Measurements from ENCODE around the gene NAB1.

NAB1 gene

GRCh38 chr2:190717764-190718651, 69.1 kb downstream of the NAB1 start:
- TF ChIP-seq POLR2A (IDR thresholded peaks at IDR 0.05; ENCODE audit: low read depth, low read length) (no peak), PAX5 (IDR thresholded peaks at IDR 0.05; ENCODE audit: insufficient read depth, low read length, severe bottlenecking) (no peak), TAF1 (IDR thresholded peaks at IDR 0.05; ENCODE audit: low read depth, low read length) (no peak), POU2F2 (IDR thresholded peaks at IDR 0.05; ENCODE audit: low read depth, low read length) (no peak), SPI1 (IDR thresholded peaks at IDR 0.05; ENCODE audit: low read depth, low read length) (no peak), POLR2AphosphoS5 (IDR thresholded peaks at IDR 0.05; ENCODE audit: low read depth, low read length) (no peak)
- DNase-seq (ENCODE audit: insufficient read length, low spot score) (no peak), FAIRE-seq (no peak)

DNA sequence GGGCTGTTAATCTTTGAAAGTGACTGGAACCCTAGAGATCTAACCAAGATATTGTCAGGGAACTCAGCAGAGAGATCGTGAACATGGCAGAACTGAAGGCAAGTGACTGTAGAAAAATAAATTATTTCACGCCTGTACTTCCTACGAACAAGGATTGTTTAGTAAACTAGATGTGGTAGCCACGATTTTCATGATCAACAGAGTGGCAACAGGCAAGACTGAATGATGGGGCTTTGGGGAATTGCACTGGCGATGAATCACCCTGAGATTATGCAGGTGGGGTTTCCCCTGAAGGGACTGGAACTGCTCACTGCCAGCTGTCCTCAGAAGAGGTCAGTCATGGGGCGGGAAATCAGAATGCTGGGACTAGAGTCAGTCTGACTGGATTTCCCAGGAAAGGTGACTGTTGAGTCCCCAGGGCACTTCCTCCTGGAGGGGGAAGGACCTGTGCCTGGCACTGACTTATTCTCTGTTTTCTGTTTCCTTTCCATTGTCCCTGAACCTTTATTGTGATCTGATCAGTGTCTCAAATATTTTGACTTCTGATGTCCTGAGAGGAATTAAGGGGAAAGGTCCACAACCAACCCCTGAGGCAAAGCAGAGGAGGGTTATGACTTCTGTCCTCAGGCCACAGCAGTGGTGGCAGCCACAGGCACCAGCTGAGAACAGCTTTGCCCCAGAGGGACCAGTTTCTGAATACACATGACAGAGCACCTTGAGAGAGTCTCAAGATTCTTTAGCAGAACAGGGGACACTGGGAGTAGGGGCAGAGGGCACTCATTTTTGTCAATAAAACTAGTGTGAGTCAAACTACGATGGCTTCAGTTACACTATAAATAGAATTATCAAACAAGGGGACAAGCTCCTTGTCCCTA, 70.0 kb downstream of the NAB1 start:
- DNase-seq (ENCODE audit: insufficient read length, low spot score) (peak; percentile 25), FAIRE-seq (peak; percentile 38)

DNA sequence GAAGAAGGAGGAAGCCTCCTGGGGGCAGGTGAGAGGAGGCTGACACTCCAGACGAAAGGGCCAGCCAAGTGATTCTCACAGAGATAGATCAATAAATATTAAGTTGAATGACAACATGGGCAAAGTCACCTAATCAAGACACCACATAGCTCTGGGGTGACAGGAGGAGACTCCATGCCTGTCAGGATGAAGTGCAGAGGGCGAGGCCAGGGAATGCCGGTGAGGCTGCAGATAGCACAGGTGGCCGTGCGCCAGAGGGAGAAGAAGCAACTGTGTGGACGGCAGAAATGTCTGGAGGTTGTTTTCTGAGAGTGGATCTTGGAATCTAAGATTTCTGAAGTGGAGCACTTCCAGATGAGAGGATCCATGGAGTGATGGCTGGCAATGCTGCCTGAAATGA, 71.4 kb downstream of the NAB1 start:
- FAIRE-seq (no peak), DNase-seq (ENCODE audit: insufficient read length, low spot score) (no peak)
- TF ChIP-seq POLR2A (IDR thresholded peaks at IDR 0.05; ENCODE audit: low read depth, low read length) (no peak), POU2F2 (IDR thresholded peaks at IDR 0.05; ENCODE audit: low read depth, low read length) (no peak), TAF1 (IDR thresholded peaks at IDR 0.05; ENCODE audit: low read depth, low read length) (no peak), PAX5 (IDR thresholded peaks at IDR 0.05; ENCODE audit: insufficient read depth, low read length, severe bottlenecking) (no peak), POLR2AphosphoS5 (IDR thresholded peaks at IDR 0.05; ENCODE audit: low read depth, low read length) (no peak)

More for the DNA sequence above, 70.0 kb downstream of the NAB1 start:
- TF ChIP-seq POLR2A (IDR thresholded peaks at IDR 0.05; ENCODE audit: low read depth, low read length) (no peak), PAX5 (IDR thresholded peaks at IDR 0.05; ENCODE audit: insufficient read depth, low read length, severe bottlenecking) (no peak), POLR2AphosphoS5 (IDR thresholded peaks at IDR 0.05; ENCODE audit: low read depth, low read length) (no peak), POU2F2 (IDR thresholded peaks at IDR 0.05; ENCODE audit: low read depth, low read length) (peak; percentile 96), SPI1 (IDR thresholded peaks at IDR 0.05; ENCODE audit: low read depth, low read length) (peak; percentile 51; the same call in 1 of the 2 replicates), TAF1 (IDR thresholded peaks at IDR 0.05; ENCODE audit: low read depth, low read length) (no peak)

DNA sequence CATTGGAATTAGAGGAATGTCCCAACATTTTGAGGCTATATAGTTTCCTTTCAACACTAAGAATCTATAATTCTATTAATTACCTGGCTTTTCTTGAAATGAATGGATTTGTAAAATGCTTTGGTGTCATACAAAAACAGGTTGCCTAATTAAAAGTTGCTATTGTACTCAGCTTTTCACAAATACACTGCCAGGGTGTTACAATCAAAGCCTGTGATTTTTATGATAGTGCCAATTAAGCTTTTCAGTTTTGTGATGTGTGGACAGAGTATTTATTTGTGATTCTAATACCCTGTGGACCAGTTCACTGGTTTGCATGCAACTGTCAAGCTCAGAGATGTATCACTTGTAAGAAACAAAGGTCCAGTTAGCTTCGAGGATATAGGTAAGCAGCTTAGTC, 71.8 kb downstream of the NAB1 start:
- TF ChIP-seq POLR2AphosphoS5 (IDR thresholded peaks at IDR 0.05; ENCODE audit: low read depth, low read length) (no peak), POLR2A (IDR thresholded peaks at IDR 0.05; ENCODE audit: low read depth, low read length) (no peak), SPI1 (IDR thresholded peaks at IDR 0.05; ENCODE audit: low read depth, low read length) (no peak), TAF1 (IDR thresholded peaks at IDR 0.05; ENCODE audit: low read depth, low read length) (no peak), POU2F2 (IDR thresholded peaks at IDR 0.05; ENCODE audit: low read depth, low read length) (no peak), PAX5 (IDR thresholded peaks at IDR 0.05; ENCODE audit: insufficient read depth, low read length, severe bottlenecking) (no peak)
- DNase-seq (ENCODE audit: insufficient read length, low spot score) (no peak), FAIRE-seq (no peak)

DNA sequence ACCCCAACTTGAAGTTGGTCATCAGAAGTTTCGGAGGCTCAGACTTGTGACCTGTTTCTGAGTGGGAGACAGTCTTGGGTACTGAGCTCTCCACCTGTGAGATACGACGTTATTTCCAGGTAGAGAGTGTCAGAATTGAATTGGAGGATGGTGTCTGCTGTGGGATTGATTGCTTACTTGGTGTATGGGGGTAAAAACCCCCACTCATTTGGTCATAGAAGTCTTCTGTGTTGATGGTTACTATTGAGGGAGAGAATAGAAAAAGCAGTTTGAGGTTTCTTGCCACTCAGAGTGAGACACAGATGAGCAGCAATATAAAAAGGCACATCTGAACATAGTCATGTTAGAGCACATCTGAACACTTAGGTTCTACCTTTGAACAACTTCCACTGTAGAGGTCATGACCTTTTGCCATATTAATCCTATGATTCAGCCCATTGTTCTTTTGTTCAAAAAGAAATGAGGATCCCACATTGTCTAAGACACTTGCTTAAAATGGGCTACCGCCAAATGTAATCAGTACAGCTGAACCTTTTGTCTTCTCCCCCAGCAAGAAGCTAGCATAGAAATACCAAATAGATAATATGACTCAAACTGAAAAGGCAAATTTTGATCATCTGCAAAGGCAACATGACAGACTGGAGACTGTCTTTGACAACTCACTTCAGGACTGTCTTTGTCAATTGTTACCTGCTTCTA, 73.3 kb downstream of the NAB1 start:
- FAIRE-seq = peak; percentile 87

GRCh38 chr2:190722835-190723234, 74.0 kb downstream of the NAB1 start:
- DNase-seq (ENCODE audit: insufficient read length, low spot score) (no peak), FAIRE-seq (peak; percentile 41)
- no peak for TF ChIP-seq TAF1 (IDR thresholded peaks at IDR 0.05; ENCODE audit: low read depth, low read length)
- TF ChIP-seq POLR2AphosphoS5 (IDR thresholded peaks at IDR 0.05; ENCODE audit: low read depth, low read length) = no peak
- TF ChIP-seq POU2F2 (IDR thresholded peaks at IDR 0.05; ENCODE audit: low read depth, low read length) = no peak
- no peak for TF ChIP-seq POLR2A (IDR thresholded peaks at IDR 0.05; ENCODE audit: low read depth, low read length)
- no peak for TF ChIP-seq SPI1 (IDR thresholded peaks at IDR 0.05; ENCODE audit: low read depth, low read length)
- no peak for TF ChIP-seq PAX5 (IDR thresholded peaks at IDR 0.05; ENCODE audit: insufficient read depth, low read length, severe bottlenecking)

More for the DNA sequence above, 73.3 kb downstream of the NAB1 start:
- TF ChIP-seq POLR2A (IDR thresholded peaks at IDR 0.05; ENCODE audit: low read depth, low read length) (no peak), POU2F2 (IDR thresholded peaks at IDR 0.05; ENCODE audit: low read depth, low read length) (no peak), TAF1 (IDR thresholded peaks at IDR 0.05; ENCODE audit: low read depth, low read length) (no peak), SPI1 (IDR thresholded peaks at IDR 0.05; ENCODE audit: low read depth, low read length) (no peak), POLR2AphosphoS5 (IDR thresholded peaks at IDR 0.05; ENCODE audit: low read depth, low read length) (no peak), PAX5 (IDR thresholded peaks at IDR 0.05; ENCODE audit: insufficient read depth, low read length, severe bottlenecking) (no peak)
- DNase-seq (ENCODE audit: insufficient read length, low spot score) = no peak

DNA sequence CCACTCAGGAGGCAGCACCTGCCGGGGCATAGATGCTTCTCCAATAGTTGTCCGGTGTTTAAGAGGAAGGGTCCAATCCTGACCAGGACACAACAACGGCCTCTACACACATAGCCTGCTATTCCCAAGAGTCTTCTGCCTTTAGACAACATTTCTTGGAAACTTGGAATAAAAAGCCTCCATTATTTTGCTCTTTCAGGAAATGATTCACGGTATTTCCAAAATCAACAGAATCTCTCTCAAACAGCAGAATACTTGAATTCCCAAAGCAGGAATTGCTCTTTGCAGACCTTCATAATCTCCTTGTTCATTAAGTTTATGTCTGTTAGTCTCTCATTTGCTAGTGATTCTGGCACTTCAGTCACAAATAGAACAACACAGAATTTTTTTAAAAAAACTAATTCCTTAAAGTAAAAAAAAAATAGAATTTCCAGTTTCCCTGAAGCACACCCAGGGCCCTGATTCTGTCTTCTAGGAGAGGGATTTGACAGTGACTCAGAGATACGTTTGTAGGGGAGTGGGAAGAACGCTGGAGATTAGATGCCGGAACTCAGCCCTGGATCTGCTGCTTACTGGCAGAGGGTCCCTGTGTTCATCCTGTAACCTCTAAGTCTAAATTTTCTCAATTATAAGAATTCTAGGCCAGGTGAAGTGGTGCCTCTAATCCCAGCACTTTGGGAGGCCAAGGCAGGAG, 74.7 kb downstream of the NAB1 start:
- no peak for FAIRE-seq
- TF ChIP-seq TAF1 (IDR thresholded peaks at IDR 0.05; ENCODE audit: low read depth, low read length) (no peak), SPI1 (IDR thresholded peaks at IDR 0.05; ENCODE audit: low read depth, low read length) (no peak), POU2F2 (IDR thresholded peaks at IDR 0.05; ENCODE audit: low read depth, low read length) (no peak), POLR2A (IDR thresholded peaks at IDR 0.05; ENCODE audit: low read depth, low read length) (no peak), PAX5 (IDR thresholded peaks at IDR 0.05; ENCODE audit: insufficient read depth, low read length, severe bottlenecking) (no peak), POLR2AphosphoS5 (IDR thresholded peaks at IDR 0.05; ENCODE audit: low read depth, low read length) (no peak)
- DNase-seq (ENCODE audit: insufficient read length, low spot score) = no peak

GRCh38 chr2:190726255-190726654, 77.4 kb downstream of the NAB1 start:
- TF ChIP-seq PAX5 (IDR thresholded peaks at IDR 0.05; ENCODE audit: insufficient read depth, low read length, severe bottlenecking) (no peak), POU2F2 (IDR thresholded peaks at IDR 0.05; ENCODE audit: low read depth, low read length) (no peak), POLR2AphosphoS5 (IDR thresholded peaks at IDR 0.05; ENCODE audit: low read depth, low read length) (no peak), SPI1 (IDR thresholded peaks at IDR 0.05; ENCODE audit: low read depth, low read length) (no peak), POLR2A (IDR thresholded peaks at IDR 0.05; ENCODE audit: low read depth, low read length) (no peak), TAF1 (IDR thresholded peaks at IDR 0.05; ENCODE audit: low read depth, low read length) (no peak)
- DNase-seq (ENCODE audit: insufficient read length, low spot score) (no peak), FAIRE-seq (no peak)
